ENCODE results near the gene GPR26. TPM values are rescaled to one million over a fixed set of nuclear protein-coding genes. Genes with fewer than 3 reads are reported as not detected.

GPR26 gene
- total and polyA plus RNA-seq, 2 experiments from 2014 or later, result not detected

GRCh38 chr10:123635131-123635530 is 31.0 kb upstream of the GPR26 start:
- Histone ChIP-seq H3K27me3 (no peaks in the 10 kb centered on the region), H3K79me2 (no peaks in the 10 kb centered on the region), H3K4me3 (no peak overlapping the region), H3K4me1 (ENCODE audit: insufficient read depth) (no peaks in the 10 kb centered on the region), H3K9me2 (replicated peaks; ENCODE audit: insufficient read depth) (no peaks in the 10 kb centered on the region), H4K20me1 (ENCODE audit: insufficient read depth, poor library complexity, severe bottlenecking) (no peaks in the 10 kb centered on the region), H3K27ac (no peak overlapping the region), H3K4me2 (no peak overlapping the region), H2AFZ (no peak overlapping the region), H3K36me3 (replicated peaks; ENCODE audit: insufficient read depth, low read depth) (no peaks in the 10 kb centered on the region), H3K9me3 (ENCODE audit: low read depth) (no peaks in the 10 kb centered on the region)
- WGBS (ENCODE audit: low lambda C conversion rate, missing lambda C conversion rate), result 92% methylated on average over 5 of the region's 5 CpGs
- no peak for DNase-seq (ENCODE audit: low spot score)
- TF ChIP-seq CTCF (IDR thresholded peaks at IDR 0.05; ENCODE audit: poor library complexity) (no peak), EZH2phosphoT487 (IDR thresholded peaks at IDR 0.05; ENCODE audit: low read depth, severe bottlenecking, unreplicated experiment) (no peak), EZH2 (IDR thresholded peaks at IDR 0.05; ENCODE audit: borderline replicate concordance) (no peak)

- H3K27me3 ChIP-seq, result no peaks in the 10 kb centered on the region
- H3K27ac ChIP-seq, result no peak overlapping the region
- TF ChIP-seq EZH2 (IDR thresholded peaks at IDR 0.05; ENCODE audit: borderline replicate concordance), result no peak
- no peak for TF ChIP-seq EZH2phosphoT487 (IDR thresholded peaks at IDR 0.05; ENCODE audit: low read depth, severe bottlenecking, unreplicated experiment)
- TF ChIP-seq CTCF (IDR thresholded peaks at IDR 0.05; ENCODE audit: poor library complexity), result no peak
Observed at GRCh38 chr10:123635745-123636144, 30.4 kb upstream of the GPR26 start.

GRCh38 chr10:123636598-123637325 is 29.4 kb upstream of the GPR26 start:
- peak; percentile 21 for DNase-seq (ENCODE audit: low spot score)
- Histone ChIP-seq H3K9me2 (replicated peaks; ENCODE audit: insufficient read depth) (no peaks in the 10 kb centered on the region), H3K27me3 (no peaks in the 10 kb centered on the region), H3K27ac (no peak overlapping the region), H3K79me2 (no peaks in the 10 kb centered on the region), H3K36me3 (replicated peaks; ENCODE audit: insufficient read depth, low read depth) (no peaks in the 10 kb centered on the region), H4K20me1 (ENCODE audit: insufficient read depth, poor library complexity, severe bottlenecking) (no peaks in the 10 kb centered on the region), H3K4me1 (ENCODE audit: insufficient read depth) (no peaks in the 10 kb centered on the region), H3K9me3 (ENCODE audit: low read depth) (no peaks in the 10 kb centered on the region), H3K4me2 (no peak overlapping the region), H2AFZ (no peak overlapping the region), H3K4me3 (no peak overlapping the region)
- TF ChIP-seq EZH2 (IDR thresholded peaks at IDR 0.05; ENCODE audit: borderline replicate concordance), result no peak
- no peak for TF ChIP-seq CTCF (IDR thresholded peaks at IDR 0.05; ENCODE audit: poor library complexity)
- TF ChIP-seq EZH2phosphoT487 (IDR thresholded peaks at IDR 0.05; ENCODE audit: low read depth, severe bottlenecking, unreplicated experiment), result no peak
- WGBS (ENCODE audit: low lambda C conversion rate, missing lambda C conversion rate), result 70% methylated on average over 8 of the region's 8 CpGs

More at GRCh38 chr10:123635745-123636144, 30.4 kb upstream of the GPR26 start:
- Histone ChIP-seq H4K20me1 (ENCODE audit: insufficient read depth, poor library complexity, severe bottlenecking) (no peaks in the 10 kb centered on the region), H3K4me3 (no peak overlapping the region), H3K79me2 (no peaks in the 10 kb centered on the region), H3K4me2 (no peak overlapping the region), H3K36me3 (replicated peaks; ENCODE audit: insufficient read depth, low read depth) (no peaks in the 10 kb centered on the region), H2AFZ (no peak overlapping the region), H3K4me1 (ENCODE audit: insufficient read depth) (no peaks in the 10 kb centered on the region), H3K9me3 (ENCODE audit: low read depth) (no peaks in the 10 kb centered on the region), H3K9me2 (replicated peaks; ENCODE audit: insufficient read depth) (no peaks in the 10 kb centered on the region)
- 21% methylated on average over 2 of the region's 2 CpGs for WGBS (ENCODE audit: low lambda C conversion rate, missing lambda C conversion rate)
- peak; percentile 26 for DNase-seq (ENCODE audit: low spot score)
